T-helper 2 cell treated with Interferon-gamma antibody and Interleukin-4, amounts not matched to agents 100 ng/mL and 5 ng/mL, for 36 hours (primary cell): ENCODE data around the gene TBC1D16. TPM values are rescaled to one million over a fixed set of nuclear protein-coding genes. Genes with fewer than 3 reads are reported as not detected.

Experiments
- intact Hi-C: fragments of 100-400 bp; cut with micrococcal nuclease; formaldehyde crosslinking; loops from one replicate; pipeline ENCODE4 v1.15.1; 2023
- total RNA-seq: library from RNA; stranded (reverse); gene quantifications from 2 replicates; pipeline ENCODE4 v1.2.3, GENCODE V29; 2022

TBC1D16 gene
- total RNA-seq, 1 donor from 2014 or later = 0.80 TPM

DNA sequence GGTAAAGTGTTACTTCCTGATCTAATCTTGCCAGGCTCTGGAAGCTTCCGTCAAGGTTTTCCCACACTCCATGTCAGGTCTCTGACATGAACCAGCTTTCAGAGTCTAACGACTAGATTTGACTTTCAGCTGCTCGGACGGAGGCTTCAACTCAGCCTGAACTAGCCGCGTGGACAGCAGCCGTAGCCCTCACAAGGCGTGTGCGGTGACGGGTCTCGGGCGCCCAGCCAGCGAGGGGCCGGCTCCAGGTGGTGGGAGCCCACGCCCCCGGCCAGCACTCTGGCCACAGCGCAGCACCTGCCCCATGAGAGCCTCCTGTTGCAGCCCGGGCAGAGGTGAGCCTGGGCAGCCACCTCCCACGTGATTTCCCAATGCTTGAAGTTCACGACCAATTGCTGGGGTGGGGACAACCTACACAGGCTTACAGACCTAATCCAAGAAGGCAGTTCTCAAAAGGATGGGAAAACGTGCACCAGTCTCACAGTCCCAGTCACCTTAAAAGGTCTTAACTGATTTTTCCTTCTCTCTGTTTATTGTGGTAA, 45.5 kb downstream of the TBC1D16 start:
- intact Hi-C loops = loop anchor here (10.0 kb wide), 2 partner anchors 65 to 265 kb away; no protein-coding TSS in a partner anchor

DNA sequence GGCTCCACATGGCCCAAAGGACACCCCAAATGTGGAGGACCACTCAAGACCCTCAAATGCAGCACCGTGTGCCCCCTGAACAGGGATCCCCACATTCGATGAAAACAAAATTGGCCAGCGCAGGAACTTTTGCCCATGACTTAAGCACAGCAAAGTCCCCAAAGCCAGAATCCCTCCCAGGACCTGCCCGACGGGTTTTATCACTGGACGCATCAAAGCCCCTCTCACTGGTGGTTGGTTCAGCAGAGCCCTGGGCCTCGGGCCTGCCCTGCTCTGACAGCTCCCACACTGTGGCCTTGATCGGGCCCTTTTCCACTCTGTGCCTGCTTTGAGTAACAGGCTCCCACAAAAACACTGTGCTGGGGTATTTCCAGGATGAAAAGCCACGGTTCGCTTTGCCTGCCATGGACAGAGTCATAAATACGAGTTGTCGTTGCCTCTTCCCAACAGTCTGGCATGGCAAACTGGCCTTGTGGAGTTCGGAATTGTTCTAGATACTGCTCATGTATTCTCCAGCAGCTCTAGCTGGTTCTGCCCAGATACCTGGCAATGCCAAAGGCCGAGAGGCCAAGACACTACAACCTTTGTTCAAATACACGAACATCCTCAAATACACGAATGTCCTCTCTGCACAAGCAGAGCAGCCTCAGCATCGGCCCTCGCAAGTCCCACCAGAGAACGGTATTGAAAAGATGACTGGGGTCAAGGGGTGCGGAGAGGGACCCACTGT, 46.4 kb downstream of the TBC1D16 start:
- intact Hi-C loops = no loop called here

- intact Hi-C loops = no loop called here
These were observed 47.3 kb downstream of the TBC1D16 start for GRCh38 chr17:79988185-79988971.

DNA sequence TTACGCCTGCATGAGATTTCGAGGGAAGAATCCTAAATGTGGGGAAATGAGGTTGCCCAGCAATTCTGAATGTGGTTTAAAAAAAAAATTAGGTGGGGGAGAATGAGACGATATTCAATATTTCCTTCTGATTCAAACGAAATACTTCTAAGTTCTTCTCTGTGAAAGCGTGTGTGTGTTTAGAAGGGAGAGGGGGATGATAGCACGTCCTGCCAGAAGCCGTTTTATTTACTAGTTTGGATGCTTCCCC, 47.8 kb downstream of the TBC1D16 start:
- intact Hi-C loops = no loop called here

GRCh38 chr17:79987187-79987934, 48.3 kb downstream of the TBC1D16 start:
- intact Hi-C loops = no loop called here

DNA sequence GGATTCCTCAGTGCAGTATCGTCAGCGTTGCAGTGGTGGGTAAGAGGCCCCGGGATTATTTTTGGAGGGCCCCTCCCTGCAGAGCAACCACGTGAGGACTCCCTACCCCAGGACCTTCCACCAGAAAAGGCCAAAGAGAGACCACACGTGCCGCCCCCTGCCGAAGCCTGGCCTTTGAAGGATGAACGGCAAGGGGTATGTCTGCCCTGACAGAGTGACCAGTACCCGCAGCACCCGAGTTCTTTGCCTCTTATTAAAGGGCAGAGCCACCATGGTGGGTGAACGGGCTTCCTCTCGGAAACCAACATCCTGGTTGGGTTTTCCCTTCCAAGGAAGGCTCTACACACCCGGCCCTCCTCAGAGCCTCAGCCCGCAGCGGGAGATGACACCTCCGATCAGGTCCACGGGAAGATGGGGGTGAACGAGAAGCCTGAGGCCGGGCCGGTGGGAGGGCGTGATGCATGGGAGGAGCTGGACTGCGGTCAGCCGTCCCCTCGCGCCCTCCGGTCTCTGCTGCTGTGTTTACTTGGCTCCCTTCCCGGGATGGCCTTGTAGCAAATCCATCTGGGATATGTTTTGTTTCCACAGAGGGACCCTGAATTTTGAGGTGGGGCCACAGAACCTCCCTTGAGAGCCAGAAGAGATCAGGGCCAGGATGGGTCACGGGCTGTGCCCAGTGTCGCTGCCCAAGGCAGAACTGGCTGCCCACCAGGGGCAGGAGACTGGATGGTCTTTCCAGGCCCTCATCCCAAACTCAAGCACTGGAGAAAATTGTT, 49.1 kb downstream of the TBC1D16 start:
- intact Hi-C loops = no loop called here

- intact Hi-C loops = no loop called here
These were observed 49.7 kb downstream of the TBC1D16 start for GRCh38 chr17:79985943-79986391.

- intact Hi-C loops = no loop called here
These were observed 50.2 kb downstream of the TBC1D16 start for GRCh38 chr17:79985361-79985942.

GRCh38 chr17:79984877-79985276, 50.8 kb downstream of the TBC1D16 start:
- intact Hi-C loops = no loop called here

DNA sequence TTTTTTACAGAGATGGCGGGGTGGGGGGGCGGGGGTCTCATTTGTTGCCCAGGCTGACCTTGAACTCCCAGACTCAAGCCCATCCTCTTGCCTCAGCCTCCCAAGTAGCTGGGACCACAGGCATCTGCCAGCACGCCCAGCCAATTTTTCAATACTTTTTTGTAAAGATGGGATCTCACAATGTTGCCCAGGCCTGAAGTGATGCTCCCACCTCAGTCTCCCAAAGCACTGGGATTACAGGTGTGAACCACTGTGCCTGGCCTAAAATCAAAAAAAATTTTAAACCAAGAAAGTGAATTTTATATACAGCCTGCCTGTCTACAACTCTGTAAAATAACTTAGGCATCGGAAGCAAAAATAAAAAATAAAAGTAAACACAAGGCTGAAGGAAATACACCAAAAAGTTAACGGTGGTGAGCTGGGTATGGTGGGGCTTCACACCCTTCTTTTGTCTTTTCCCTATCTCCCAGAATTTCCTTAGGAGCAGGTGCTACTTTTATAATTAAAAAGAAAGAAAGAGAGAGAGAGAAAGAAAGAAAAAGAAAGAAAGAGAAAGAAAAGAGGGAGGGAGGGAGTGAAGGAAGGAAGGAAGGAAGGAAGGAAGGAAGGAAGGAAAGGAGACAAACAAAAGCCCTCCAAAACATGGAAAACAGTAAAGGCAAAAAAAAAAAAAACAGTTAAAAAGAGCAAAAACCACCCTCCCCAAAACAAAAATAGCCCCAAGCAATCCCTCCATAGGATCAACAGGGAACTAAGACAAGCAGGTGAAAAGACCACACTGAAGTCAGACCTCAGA, 51.4 kb downstream of the TBC1D16 start:
- intact Hi-C loops = no loop called here

DNA sequence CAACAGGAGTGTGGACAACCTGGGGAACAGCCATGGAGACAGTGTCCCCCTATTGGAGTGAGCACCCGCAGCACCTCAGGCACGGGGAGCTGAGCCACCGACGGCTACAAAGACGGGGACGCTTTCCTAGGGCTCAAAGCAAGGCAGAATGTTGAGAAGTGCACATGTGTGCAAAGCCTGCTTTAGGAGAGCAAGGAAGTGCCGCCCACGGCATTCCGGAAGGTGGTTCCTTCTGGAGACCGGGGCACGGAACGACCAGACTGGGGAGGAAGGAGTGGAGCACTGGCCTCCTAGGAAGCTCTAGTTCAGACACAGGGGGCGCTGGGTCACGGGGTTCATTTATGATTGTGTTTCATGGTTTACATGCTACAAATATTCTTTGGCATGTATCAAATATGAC, 52.2 kb downstream of the TBC1D16 start:
- intact Hi-C loops = no loop called here

DNA sequence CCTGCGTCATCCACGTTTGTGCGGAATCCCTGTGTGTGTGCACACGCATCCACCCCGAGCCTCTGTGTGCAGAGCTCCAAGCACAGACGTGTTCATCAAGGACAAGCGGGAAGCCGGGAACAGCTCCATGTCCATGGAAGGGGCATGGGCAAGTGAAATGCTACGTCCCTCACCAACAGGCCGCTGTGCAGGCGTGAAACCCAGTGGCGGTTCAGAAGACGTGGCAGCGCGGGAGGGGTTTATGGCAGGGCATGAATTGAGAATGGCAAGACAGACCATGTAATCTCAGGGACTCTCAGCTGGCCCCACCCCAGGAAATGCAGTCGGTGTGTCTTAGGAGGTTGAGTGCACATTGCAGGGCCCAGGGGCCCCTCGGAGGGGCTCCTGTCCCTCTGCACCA, 52.7 kb downstream of the TBC1D16 start:
- intact Hi-C loops = no loop called here

- intact Hi-C loops = no loop called here
These were observed 54.0 kb downstream of the TBC1D16 start for GRCh38 chr17:79981661-79982101.

DNA sequence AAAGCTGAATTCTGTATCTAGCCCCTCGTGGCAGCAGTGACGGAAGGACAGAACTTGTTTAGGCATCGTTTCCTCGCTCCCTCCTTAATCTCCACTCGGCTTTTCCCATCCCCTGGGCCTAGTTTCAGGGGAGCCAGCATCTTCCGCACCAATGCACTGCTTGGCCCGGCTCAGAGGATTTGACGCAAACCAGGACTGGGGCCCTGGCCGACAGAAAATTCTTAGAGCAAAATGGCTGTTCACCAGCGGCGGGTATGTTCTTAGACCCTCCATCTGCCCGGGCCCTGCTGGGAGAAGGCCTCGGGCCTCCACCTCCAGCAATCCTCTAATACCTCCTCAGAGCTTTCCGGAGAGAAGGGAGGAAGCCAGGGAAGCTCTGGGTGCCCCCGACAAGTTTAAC, 54.6 kb downstream of the TBC1D16 start:
- intact Hi-C loops = no loop called here

DNA sequence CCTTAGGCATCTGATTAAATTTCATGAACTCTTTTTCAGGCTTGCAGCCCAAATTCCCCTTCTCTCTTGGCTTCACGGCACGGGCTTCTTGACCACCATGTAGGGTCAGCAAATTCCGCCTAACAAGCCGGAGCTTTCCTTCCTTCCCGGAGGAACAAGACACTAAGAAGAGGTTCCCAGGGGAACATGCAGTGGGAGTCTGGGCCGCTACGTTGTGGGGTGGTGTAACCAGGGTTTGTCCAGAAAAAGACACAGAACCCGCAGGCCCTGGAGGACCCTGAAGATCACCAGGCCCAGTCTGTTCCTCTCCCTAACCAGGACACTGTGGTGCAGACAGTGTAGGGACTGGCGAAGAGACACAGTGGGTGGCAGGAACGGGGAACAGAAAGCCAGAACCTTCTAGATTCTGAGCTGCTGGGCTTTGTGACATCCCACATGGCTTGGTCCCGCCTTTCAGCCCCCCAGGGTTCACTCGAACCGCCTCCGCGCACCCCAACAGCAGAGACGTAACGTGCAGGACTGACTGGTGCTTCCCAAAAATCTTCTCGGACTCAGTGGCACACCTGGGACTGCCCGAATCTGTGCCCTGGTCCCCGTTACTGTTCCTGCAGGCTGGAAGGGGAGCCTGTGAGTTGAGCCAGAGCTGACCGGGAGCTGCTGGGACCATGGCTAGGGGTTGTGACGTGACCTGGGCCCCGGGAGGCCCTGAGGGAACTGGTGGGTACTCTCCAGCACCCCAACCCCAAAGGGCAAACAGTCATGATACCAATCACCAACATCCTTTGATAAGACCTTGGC, 55.2 kb downstream of the TBC1D16 start:
- intact Hi-C loops = no loop called here

GRCh38 chr17:79979816-79980215, 55.9 kb downstream of the TBC1D16 start:
- intact Hi-C loops = no loop called here

DNA sequence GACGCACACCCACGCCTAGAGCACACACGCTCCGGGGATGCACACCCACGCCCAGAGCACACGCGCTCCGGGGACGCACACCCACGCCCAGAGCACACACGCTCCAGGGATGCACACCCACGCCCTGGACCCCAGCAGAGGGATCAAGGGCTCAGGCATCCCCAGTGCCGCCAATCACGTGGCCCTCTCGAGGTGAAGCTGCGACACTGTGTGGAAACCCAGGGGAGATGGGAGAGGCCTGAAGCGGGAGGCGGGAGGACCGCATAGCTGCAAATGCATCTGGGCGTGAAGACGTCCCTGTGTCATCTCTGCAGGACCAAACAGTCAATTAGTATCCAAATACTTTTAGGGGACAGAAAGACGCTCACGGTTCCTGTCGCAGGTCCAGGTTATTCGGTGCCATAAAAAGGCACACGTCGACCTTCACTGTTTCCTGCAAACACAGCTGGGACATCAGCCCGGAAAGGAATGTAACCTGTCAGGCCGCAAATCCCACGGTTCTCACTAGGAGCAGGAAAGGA, 56.4 kb downstream of the TBC1D16 start:
- intact Hi-C loops = no loop called here

GRCh38 chr17:79978548-79978855, 57.2 kb downstream of the TBC1D16 start:
- intact Hi-C loops = no loop called here
